Measurements from ENCODE around the gene SELL. TPM values are rescaled to one million over a fixed set of nuclear protein-coding genes. Genes with fewer than 3 reads are reported as not detected.

The SELL gene
- polyA plus RNA-seq, 3 donors = 2.0 to 5.5 (median 3.5) TPM

Other genes with a start within 250 kb of the SELL start
- 10 to 100 TPM; 14.5 to 23.2 (median 19.5) TPM for gene SLC19A2, start 225.7 kb downstream of the SELL start, polyA plus RNA-seq (ENCODE audit: insufficient read length in 3 of 3)
- gene F5, start 125.1 kb downstream of the SELL start, polyA plus RNA-seq (ENCODE audit: insufficient read length in 3 of 3) = 1 to 10 TPM; 4.2 to 5.6 (median 5.2) TPM
- gene SELP, start 81.5 kb downstream of the SELL start, polyA plus RNA-seq (ENCODE audit: insufficient read length in 3 of 3) = 1 to 10 TPM; 2.8 to 7.1 (median 4.1) TPM
- gene SELE, start 22.5 kb upstream of the SELL start, polyA plus RNA-seq (ENCODE audit: insufficient read length in 3 of 3) = under 1 TPM; 0.36 to 0.59 (median 0.48) TPM
- 10 to 100 TPM; 10.8 to 19.6 (median 14.5) TPM for gene METTL18, start 83.3 kb upstream of the SELL start, polyA plus RNA-seq (ENCODE audit: insufficient read length in 3 of 3)
- 10 to 100 TPM; 16.6 to 18.9 (median 18.5) TPM for gene SCYL3, start 182.3 kb upstream of the SELL start, polyA plus RNA-seq (ENCODE audit: insufficient read length in 3 of 3)

Data from renal cortex interstitium (tissue), 3 donors.